PC-9 (cell line): ENCODE data around the gene KCTD16.

Experiments
- EZH2 ChIP-seq: fragments of 200-600 bp; sonication (generic); IDR thresholded peaks from 2 replicates; pipeline ENCODE4 v1.8.0; 2017; ENCODE audit warnings: antibody characterized with exemption, low read depth
- TF ChIP-seq, protein P1 (sequence below): fragments of 200-600 bp; sonication (generic); conservative IDR thresholded peaks from 2 replicates; pipeline ENCODE4 v1.6.1; 2017; ENCODE audit warnings: mixed run types, antibody characterized with exemption, mild to moderate bottlenecking, moderate library complexity

DNA sequence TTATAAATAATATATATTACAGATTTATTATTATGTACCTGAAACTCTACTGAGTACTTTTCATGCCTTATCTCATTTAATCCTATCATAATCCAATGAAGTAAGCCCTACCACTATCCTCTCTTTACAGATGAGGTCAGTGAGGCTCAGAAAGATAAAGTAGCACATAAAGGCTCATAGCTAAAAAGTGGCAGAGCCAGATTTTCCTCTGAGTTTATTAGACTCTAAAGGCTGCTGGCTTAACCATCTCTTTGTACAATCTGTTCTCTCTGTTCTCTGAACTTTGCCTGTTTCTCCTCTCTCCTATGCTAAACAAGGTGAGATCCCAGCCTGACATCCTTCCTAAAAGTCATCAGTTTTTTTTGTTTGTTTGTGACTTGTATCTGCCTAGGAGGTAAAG is 311.2 kb downstream of the KCTD16 start:
- TF ChIP-seq, protein P1, sequence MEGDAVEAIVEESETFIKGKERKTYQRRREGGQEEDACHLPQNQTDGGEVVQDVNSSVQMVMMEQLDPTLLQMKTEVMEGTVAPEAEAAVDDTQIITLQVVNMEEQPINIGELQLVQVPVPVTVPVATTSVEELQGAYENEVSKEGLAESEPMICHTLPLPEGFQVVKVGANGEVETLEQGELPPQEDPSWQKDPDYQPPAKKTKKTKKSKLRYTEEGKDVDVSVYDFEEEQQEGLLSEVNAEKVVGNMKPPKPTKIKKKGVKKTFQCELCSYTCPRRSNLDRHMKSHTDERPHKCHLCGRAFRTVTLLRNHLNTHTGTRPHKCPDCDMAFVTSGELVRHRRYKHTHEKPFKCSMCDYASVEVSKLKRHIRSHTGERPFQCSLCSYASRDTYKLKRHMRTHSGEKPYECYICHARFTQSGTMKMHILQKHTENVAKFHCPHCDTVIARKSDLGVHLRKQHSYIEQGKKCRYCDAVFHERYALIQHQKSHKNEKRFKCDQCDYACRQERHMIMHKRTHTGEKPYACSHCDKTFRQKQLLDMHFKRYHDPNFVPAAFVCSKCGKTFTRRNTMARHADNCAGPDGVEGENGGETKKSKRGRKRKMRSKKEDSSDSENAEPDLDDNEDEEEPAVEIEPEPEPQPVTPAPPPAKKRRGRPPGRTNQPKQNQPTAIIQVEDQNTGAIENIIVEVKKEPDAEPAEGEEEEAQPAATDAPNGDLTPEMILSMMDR, result no peak
- no peak for TF ChIP-seq EZH2
